GM19099 (cell line): ENCODE data around the gene PCNA.

Experiments
- POLR2A ChIP-seq: IDR thresholded peaks from 3 replicates; pipeline ENCODE4 v1.6.1; 2011; ENCODE audit warnings: low read depth; ENCODE audit not compliant: insufficient read length; ENCODE audit errors: extremely low read depth

Gene PCNA

DNA sequence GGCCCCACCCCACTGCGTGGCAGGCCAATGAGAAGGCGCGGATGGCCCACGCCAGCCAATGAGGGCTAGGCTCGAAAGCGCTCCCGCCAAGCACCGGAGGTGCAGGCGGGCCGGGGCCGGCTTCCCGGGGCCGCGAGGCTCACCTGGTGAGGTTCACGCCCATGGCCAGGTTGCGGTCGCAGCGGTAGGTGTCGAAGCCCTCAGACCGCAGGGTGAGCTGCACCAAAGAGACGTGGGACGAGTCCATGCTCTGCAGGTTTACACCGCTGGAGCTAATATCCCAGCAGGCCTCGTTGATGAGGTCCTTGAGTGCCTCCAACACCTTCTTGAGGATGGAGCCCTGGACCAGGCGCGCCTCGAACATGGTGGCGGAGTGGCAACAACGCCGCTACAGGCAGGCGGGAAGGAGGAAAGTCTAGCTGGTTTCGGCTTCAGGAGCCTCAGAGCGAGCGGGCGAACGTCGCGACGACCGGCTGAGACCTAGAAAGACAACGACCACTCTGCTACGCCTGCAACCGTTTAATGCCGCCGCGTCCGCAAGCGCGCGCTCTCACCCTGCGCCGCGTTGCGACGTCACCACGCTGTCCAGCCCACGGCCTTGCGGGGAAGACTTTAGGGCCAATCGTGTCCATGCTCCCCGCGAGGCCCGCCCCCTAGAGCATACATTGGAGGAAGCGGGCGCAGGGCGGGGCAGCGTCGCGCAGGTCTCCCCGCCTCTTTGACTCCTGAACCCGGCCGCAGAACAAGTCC lies at the start of gene PCNA:
PCNA (minus strand) TSS at position 524 of the 750 bp plus-strand sequence; CDS start at position 364, 160 bp downstream.
- TF ChIP-seq POLR2A: peak; percentile 99

DNA sequence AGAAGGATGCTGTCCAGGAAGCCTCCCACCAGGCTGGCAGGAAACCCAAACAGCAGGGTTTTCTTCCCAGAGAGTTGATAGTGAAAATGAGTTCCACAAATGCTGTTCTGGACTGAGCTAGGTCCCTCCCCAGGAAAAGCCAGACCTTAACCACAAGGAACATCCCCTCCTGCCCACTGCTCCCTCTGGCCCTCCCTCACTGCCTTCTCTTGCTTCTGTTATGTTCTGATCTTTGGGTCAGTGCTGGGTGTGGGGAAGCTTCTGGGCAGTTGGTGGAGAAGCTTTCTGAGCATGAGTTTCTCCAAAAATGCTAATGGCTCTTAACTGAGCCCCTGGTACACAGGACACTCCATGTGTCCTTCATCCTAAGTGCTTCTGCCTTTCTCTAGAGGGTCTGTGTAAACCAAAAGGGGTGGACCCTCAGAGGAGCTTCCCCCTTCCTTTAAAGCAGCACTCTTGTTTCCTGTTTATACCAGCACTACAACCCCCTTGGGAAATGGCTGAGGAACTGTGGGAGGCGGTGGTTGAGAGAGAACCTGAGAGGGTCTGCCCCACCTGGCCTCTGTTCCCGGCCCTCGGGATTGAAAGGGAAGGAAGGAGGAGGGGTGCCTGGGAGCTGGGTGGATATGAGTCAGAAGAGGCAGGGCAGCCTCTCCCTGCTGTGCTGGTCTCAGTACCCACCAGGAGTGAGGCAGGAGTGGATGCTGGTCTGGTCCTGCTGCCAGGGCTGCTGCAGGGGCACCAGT lies 49.1 kb upstream of the PCNA start:
- no peak for TF ChIP-seq POLR2A

DNA sequence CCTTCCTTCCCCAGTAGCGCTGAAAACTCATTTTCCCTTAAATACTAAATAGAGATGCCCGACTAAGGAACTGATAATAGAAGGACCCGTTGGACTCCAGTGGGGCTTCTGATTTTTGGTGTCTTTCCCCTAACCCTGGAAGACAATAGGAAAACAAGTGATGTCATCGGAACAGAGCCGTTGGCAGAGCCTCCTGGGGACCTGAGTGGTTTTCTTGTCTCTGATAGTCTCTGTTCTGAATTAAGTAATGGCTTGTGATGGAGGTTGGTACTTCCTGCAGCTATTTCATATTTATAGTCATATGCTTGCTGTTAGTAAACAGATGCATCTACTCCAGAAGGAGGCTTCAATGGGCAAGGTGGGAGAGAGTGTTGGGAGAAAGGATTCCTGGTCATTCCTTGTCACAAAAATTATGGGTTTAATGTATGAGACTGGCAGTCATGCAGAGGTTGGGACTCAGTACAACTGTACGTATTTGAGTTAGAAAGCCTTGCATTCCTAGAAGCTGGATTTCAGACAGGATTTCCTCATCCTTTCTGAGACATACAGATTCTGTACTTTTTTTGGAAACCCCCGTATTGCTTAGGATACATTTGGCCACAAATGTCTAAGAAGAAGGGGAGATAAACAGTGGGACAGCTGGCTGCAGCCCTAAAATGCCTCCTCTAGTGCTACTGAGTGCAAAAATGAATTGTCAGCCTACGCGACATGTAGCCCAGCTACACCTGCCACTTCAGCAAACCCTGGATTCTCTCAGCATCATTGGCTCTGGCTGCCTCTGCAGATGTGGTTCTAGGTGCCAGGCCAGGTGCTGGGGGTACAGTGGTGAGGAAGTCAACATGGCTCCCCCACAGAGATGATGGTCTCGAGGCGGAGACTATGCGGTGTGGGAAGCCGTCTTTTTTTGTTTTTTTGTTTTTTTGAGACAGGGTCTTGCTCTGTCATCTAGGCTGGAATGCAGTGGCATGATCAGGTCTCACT lies 45.2 kb upstream of the PCNA start:
- TF ChIP-seq POLR2A: no peak

GRCh38 chr20:5161536-5162164 lies 41.9 kb upstream of the PCNA start:
- no peak for TF ChIP-seq POLR2A

DNA sequence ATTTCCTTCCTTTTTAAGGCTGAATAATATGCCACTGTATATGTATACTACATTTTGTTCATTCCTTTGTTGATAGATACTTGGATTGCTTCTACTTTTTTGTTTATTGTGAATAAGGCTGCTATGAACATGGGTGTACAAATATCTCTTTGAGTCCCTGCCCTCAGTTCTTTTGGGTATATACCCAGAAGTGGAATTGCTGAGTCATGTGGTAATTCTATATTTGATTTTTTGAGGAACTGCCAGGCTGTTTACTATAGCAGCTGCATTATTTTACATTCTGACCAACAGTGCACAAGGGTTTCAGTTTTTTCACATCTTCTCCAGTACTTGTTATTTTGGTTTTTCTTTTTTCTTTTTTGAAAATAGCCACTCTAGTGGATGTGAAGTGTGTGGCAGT lies 41.1 kb upstream of the PCNA start:
- no peak for TF ChIP-seq POLR2A

DNA sequence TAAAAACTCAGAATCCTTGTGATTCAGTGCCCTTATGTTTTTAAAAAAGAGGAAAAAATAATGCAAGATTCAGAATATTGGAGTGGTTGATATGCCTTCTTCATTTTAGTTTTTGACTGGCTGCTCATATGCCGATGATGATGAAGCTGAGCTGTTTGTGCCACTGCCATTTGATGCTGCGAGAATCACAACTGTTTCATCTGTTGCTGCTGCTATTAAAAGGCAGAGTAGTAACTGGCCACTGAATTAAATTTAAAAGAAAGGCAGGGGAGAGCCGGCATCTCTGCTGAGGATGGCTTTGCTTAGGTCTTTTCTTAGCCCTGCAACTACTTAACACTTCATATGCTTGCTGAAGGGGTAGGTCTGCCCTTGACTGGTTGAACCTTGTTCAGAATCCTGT lies 40.2 kb upstream of the PCNA start:
- TF ChIP-seq POLR2A: no peak

- TF ChIP-seq POLR2A: no peak
Observed at GRCh38 chr20:5156675-5157448, 37.1 kb upstream of the PCNA start.

DNA sequence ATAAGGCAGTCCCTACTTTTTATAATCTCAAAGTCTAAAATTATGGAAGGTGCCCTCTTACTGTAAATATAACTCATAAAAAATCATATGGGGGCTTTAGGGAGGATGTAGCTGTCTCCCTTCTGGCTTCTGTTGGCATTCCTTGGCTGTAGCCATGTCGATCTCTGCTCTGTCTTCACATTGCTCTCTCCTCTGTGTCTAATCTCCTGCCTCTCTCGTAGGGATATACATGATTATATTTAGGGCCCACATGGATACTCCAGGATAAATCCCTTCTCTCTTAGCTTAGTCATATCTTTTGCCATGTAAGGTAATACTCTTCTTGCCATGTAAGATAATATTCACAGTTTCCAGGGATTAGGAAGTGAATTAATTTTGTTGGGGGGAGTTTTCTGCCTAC lies 35.6 kb upstream of the PCNA start:
- TF ChIP-seq POLR2A: no peak

DNA sequence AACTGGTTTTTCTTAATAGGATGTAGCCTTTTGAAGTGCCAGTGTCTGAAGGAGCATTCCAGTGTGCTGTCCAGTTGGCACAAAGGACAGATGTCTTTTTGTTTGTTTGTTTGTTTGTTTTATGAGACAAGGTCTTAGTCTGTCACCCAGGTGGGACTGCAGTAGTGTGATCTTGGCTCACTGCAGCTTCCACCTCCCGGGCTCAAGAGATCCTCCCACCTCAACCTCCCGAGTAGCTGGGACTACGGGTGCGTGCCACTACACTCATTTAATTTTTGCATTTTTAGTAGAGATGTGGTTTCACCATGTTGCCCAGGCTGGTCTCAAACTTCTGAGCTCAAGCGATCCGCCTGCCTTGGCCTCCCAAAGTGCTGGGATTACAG lies 34.8 kb upstream of the PCNA start:
- TF ChIP-seq POLR2A: no peak

DNA sequence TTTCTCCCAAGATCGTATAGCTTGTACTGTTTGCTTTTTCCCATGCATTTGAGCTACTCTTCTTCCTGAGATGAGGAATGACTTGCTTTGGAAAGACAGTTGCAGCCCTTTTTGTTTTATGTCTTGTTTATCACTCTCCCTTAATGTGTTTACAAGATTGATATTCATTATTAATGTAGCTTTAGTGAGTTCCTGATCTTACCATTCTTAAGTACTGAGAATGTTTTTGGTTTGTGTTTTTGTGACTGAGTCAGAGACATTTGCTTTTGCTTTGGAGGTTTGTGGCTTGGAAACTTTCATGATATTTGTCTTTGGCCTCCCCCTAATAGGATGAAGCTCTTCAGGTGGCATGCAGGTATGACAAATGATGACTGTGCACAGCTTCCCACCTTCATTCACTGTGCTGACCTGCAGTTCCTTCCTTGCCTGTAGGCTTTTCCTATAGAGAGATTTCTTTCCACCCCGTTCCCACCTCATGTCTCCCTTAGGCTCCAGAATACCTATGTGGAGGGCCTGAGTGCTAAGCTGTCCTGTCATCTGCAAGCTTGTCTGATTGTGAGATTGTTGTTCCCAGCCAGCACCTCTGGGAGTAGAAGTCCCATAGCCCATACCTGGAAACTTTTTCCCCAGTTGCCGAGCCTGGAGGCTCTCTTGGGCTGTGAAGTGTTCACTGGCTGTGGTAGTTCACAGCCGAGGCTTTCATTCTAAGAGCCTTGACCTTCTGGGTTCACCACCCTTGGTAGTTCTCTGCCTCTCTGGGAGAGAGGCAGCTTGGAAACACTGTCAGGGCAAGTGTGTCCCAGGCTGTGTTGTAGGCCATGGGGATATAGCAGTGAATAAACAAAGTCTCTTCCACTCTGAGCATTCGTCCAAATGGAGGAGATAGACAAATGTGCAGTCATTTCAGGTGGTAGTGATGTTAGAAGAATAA lies 34.1 kb upstream of the PCNA start:
- TF ChIP-seq POLR2A: no peak

DNA sequence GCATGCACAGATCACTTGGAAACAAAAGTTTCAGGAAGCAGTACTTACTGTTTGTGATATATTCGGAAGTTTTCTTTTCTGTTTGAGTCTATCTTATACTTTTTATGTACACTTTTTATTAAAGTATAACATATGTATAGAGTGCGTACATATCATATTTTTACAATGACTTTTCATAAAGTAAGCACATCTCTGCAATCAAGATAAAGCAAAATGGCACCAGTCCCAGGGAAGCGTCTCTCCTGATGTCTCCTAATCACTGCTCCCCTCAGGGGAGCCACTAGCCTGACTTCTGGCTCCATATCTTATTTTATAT lies 33.4 kb upstream of the PCNA start:
- no peak for TF ChIP-seq POLR2A

- no peak for TF ChIP-seq POLR2A
Observed at GRCh38 chr20:5150226-5151076, 30.7 kb upstream of the PCNA start.
